H1 (cell line): Measurements from ENCODE around the gene DRC7. TPM values are rescaled to one million over a fixed set of nuclear protein-coding genes. Genes with fewer than 3 reads are reported as not detected.

Experiments used
- BCL11A ChIP-seq, 2 experiments: IDR thresholded peaks; one replicate each; pipeline ENCODE4 v1.6.1; 2011; ENCODE audit warnings: low read depth in 2 of 2, low read length in 2 of 2, mild to moderate bottlenecking in 2 of 2
- EP300 ChIP-seq, 2 experiments: IDR thresholded peaks; 1 replicate in 1 of 2; 2 replicates in 1 of 2; pipeline ENCODE4 v1.6.1; 2011 to 2012; ENCODE audit warnings: low read depth in 2 of 2, low read length in 2 of 2, mild to moderate bottlenecking in 2 of 2, borderline replicate concordance in 1 of 2, inconsistent platforms in 1 of 2, moderate library complexity in 1 of 2
- SIRT6 ChIP-seq: IDR thresholded peaks from one replicate; pipeline ENCODE4 v1.7.1; 2012; ENCODE audit warnings: low read length, inconsistent platforms
- polyA plus RNA-seq, 7 experiments: library from polyadenylated mRNA; depleted of rRNA in 3 of 7; stranded (reverse) in 5 of 7; unstranded in 2 of 7; fragments of >200 nt in 5 of 7; fragments of 200-250 nt in 2 of 7; gene quantifications; 1 replicate in 5 of 7; 2 replicates in 1 of 7; 4 replicates in 1 of 7; pipeline versions ENCODE4 v1.2.1 to v1.2.3, GENCODE V29; 2011 to 2013; ENCODE audit warnings: missing spikeins in 2 of 7, mixed read lengths in 2 of 7
- total RNA-seq: library from RNA; stranded (reverse); fragmentation: NEBNext Ultra II Directional; extraction: Animal tissue kit (Norgen Biotek cat#: 25700); gene quantifications from 2 replicates; pipeline ENCODE4 v1.2.1, GENCODE V29; 2021

DRC7 gene
- total and polyA plus RNA-seq, 2 of the 8 experiments (the other 6 are each of a cell fraction or from before 2014, with no cell fraction given), result 0.14 TPM; not detected in 1

- TF ChIP-seq BCL11A (IDR thresholded peaks at IDR 0.05; ENCODE audit: low read depth in 2 of 2, low read length in 2 of 2), result no peak
- no peak for TF ChIP-seq EP300 (IDR thresholded peaks at IDR 0.05; ENCODE audit: borderline replicate concordance in 1 of 2, low read depth in 2 of 2, low read length in 2 of 2)
- TF ChIP-seq SIRT6, result no peak
Observed at GRCh38 chr16:57666353-57667047, 28.1 kb upstream of the DRC7 start (continued).
